ENCODE data around the gene ELMO1.

The ELMO1 gene

DNA sequence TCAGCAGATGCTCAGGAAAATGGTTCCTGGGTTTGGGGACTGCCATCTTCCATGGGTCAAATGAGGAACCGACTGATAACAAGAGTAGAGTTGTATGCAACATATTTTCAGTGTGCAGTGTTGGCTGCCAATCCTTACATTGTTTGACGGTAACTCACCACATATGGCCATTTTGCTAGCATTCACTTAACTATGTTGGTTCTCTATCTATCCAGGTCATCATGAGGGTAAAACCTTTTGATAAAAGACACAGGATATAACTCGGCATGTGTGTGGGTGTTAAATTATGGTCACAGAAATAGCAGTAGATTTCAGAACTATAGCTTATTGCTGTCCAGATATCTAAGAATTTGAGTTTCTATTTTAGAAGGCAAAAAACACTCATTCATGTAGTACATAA is 583.6 kb downstream of the ELMO1 start:
- Histone ChIP-seq H3K36me3 (ENCODE audit: control insufficient read depth in 1 of 2, insufficient read depth in 2 of 2, low read length in 2 of 2) (peaks cover 0 to 8% of the 10 kb centered on the region in 2 experiments), H3K9ac (ENCODE audit: low read length) (no peak overlapping the region), H3K14ac (ENCODE audit: low read length) (no peak overlapping the region), H2BK5ac (ENCODE audit: low read depth, low read length, poor library complexity) (no peak overlapping the region), H3K27ac (ENCODE audit: low read depth, low read length) (no peak overlapping the region), H4K91ac (ENCODE audit: low read depth, low read length) (no peak overlapping the region), H2AK5ac (ENCODE audit: low read length) (no peak overlapping the region), H4K8ac (ENCODE audit: low read depth, low read length) (no peak overlapping the region), H3K23ac (ENCODE audit: low read length) (no peak overlapping the region), H4K12ac (ENCODE audit: low read depth, low read length) (no peak overlapping the region), H3K9me3 (ENCODE audit: insufficient read depth, low read depth, low read length) (peaks cover 2% of the 10 kb centered on the region), H3K4me3 (ENCODE audit: low read depth, low read length) (no peak overlapping the region), H3K4ac (ENCODE audit: low read depth, low read length) (no peak overlapping the region), H3K4me2 (ENCODE audit: low read length) (no peak overlapping the region), H2BK120ac (ENCODE audit: insufficient read depth, low read length, poor library complexity) (no peak overlapping the region), H3K79me2 (ENCODE audit: control insufficient read depth, insufficient read depth, low read length, poor library complexity) (no peaks in the 10 kb centered on the region), H3K27me3 (ENCODE audit: insufficient read depth, low read length) (no peaks in the 10 kb centered on the region), H3K4me1 (ENCODE audit: control insufficient read depth in 1 of 2, insufficient read depth in 2 of 2, low read length in 2 of 2) (peaks cover 15 to 23% of the 10 kb centered on the region in 2 experiments), H2BK12ac (ENCODE audit: low read length) (no peak overlapping the region), H3K18ac (ENCODE audit: low read length) (no peak overlapping the region), H2AFZ (ENCODE audit: insufficient read depth, low read length, poor library complexity) (no peak overlapping the region), H3K79me1 (ENCODE audit: low read length) (peaks cover 9% of the 10 kb centered on the region)
- WGBS (ENCODE audit: extremely low coverage, insufficient coverage, insufficient read length): no CpG with 5 or more reads among the region's 3 CpGs
- peak; percentile 40 to 75 for DNase-seq

DNA sequence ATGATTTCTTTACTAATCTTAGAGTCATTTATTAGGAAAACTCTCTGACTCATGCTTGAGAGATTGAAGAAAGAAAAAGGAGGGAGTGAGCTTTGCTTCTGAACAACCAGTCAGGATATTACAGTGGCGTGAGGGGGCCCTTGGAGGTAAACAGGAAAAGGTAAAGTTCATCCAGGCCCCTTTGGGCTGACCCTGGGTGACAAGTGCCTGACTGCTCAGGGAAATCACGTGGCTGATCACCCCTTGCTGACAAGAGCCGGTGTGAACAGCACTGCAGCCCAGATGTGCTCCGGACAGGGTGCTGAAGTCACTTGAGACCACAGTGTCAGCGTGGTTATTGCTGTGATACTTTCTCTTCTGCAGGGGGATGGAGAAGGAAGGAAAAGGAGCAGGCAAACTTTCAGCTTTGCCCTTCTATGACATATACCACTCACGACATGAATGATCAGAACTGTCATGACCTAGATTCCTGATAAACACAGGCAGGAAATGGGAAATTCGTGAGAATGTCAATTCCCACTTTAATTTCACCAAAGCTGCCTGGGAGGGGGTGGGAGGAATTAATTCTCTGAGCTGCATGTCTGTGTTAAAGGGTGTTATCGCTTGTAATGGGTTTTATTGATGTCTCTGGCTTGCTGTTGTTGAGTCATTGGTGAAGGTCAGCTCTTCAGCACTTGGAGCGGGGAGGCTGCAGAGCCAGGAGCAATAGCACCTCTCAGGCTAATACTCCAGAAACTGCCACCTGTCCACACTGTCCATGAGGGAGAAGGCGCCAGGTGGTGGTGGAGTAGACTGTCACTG is 584.6 kb downstream of the ELMO1 start:
- no peaks in the 10 kb centered on the region for H3K27me3 ChIP-seq (ENCODE audit: insufficient read depth, low read length)
- H3K4me2 ChIP-seq (ENCODE audit: low read length): no peak overlapping the region
- no peak overlapping the region for H3K4me3 ChIP-seq (ENCODE audit: low read depth, low read length)
- no peak overlapping the region for H2AFZ ChIP-seq (ENCODE audit: insufficient read depth, low read length, poor library complexity)
- peak overlapping the region; percentile 11 for H2BK12ac ChIP-seq (ENCODE audit: low read length)
- peaks cover 15 to 23% of the 10 kb centered on the region in 2 experiments for H3K4me1 ChIP-seq (ENCODE audit: control insufficient read depth in 1 of 2, insufficient read depth in 2 of 2, low read length in 2 of 2)
- H3K9me3 ChIP-seq (ENCODE audit: insufficient read depth, low read depth, low read length): peaks cover 2% of the 10 kb centered on the region
- no peak overlapping the region for H3K4ac ChIP-seq (ENCODE audit: low read depth, low read length)
- DNase-seq: no peak
- H4K12ac ChIP-seq (ENCODE audit: low read depth, low read length): no peak overlapping the region
- peak overlapping the region; percentile 63 for H4K91ac ChIP-seq (ENCODE audit: low read depth, low read length)
- peaks cover 0 to 8% of the 10 kb centered on the region in 2 experiments for H3K36me3 ChIP-seq (ENCODE audit: control insufficient read depth in 1 of 2, insufficient read depth in 2 of 2, low read length in 2 of 2)
- H4K8ac ChIP-seq (ENCODE audit: low read depth, low read length): peak overlapping the region; percentile 49
- peaks cover 9% of the 10 kb centered on the region for H3K79me1 ChIP-seq (ENCODE audit: low read length)
- H3K27ac ChIP-seq (ENCODE audit: low read depth, low read length): peak overlapping the region; percentile 23
- H3K23ac ChIP-seq (ENCODE audit: low read length): no peak overlapping the region
- WGBS (ENCODE audit: extremely low coverage, insufficient coverage, insufficient read length): no CpG with 5 or more reads among the region's 10 CpGs
- H3K79me2 ChIP-seq (ENCODE audit: control insufficient read depth, insufficient read depth, low read length, poor library complexity): no peaks in the 10 kb centered on the region
- peak overlapping the region; percentile 69 for H3K18ac ChIP-seq (ENCODE audit: low read length)
- peak overlapping the region; percentile 60 for H2BK5ac ChIP-seq (ENCODE audit: low read depth, low read length, poor library complexity)
- peak overlapping the region; percentile 51 for H2AK5ac ChIP-seq (ENCODE audit: low read length)
- no peak overlapping the region for H3K9ac ChIP-seq (ENCODE audit: low read length)
- H2BK120ac ChIP-seq (ENCODE audit: insufficient read depth, low read length, poor library complexity): no peak overlapping the region
- H3K14ac ChIP-seq (ENCODE audit: low read length): peak overlapping the region; percentile 60

DNA sequence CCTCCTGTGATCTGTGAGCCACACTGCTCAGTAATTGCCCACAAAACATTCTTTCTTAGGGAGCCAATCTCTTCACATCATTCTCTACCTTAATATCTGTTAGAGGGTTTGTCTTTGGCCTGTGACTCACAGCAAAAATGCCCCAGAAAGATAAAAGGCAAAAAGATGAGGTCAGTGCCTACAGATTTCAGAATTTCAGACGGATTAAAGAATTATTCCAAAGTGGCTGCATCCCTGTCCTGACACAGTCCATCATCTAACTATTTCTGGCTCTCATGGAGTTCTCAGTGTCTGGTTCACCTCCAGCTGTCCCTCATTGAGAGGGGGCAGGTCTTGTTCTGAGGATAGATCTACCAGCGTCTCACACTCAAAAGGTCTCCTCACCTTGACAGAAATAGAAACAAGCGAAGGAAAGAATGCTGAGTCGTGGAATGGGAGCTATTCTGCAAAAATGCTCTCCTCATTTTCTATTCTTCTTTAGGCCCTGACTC is 585.8 kb downstream of the ELMO1 start:
- Histone ChIP-seq H3K27ac (ENCODE audit: low read depth, low read length) (peak overlapping the region; percentile 54), H3K14ac (ENCODE audit: low read length) (peak overlapping the region; percentile 5), H2AK5ac (ENCODE audit: low read length) (peak overlapping the region; percentile 57), H3K27me3 (ENCODE audit: insufficient read depth, low read length) (no peaks in the 10 kb centered on the region), H3K4me2 (ENCODE audit: low read length) (no peak overlapping the region), H3K4me3 (ENCODE audit: low read depth, low read length) (no peak overlapping the region), H3K79me1 (ENCODE audit: low read length) (peaks cover 9% of the 10 kb centered on the region), H3K9me3 (ENCODE audit: insufficient read depth, low read depth, low read length) (peaks cover 2% of the 10 kb centered on the region), H4K8ac (ENCODE audit: low read depth, low read length) (no peak overlapping the region), H3K36me3 (ENCODE audit: control insufficient read depth in 1 of 2, insufficient read depth in 2 of 2, low read length in 2 of 2) (peaks cover 0 to 2% of the 10 kb centered on the region in 2 experiments), H2BK12ac (ENCODE audit: low read length) (peak overlapping the region; percentile 66), H2BK5ac (ENCODE audit: low read depth, low read length, poor library complexity) (peak overlapping the region; percentile 39), H4K91ac (ENCODE audit: low read depth, low read length) (peak overlapping the region; percentile 68), H2AFZ (ENCODE audit: insufficient read depth, low read length, poor library complexity) (no peak overlapping the region), H3K9ac (ENCODE audit: low read length) (no peak overlapping the region), H2BK120ac (ENCODE audit: insufficient read depth, low read length, poor library complexity) (no peak overlapping the region), H4K12ac (ENCODE audit: low read depth, low read length) (no peak overlapping the region), H3K18ac (ENCODE audit: low read length) (peak overlapping the region; percentile 55), H3K4me1 (ENCODE audit: control insufficient read depth in 1 of 2, insufficient read depth in 2 of 2, low read length in 2 of 2) (peaks cover 15 to 23% of the 10 kb centered on the region in 2 experiments), H3K79me2 (ENCODE audit: control insufficient read depth, insufficient read depth, low read length, poor library complexity) (no peaks in the 10 kb centered on the region), H3K4ac (ENCODE audit: low read depth, low read length) (no peak overlapping the region), H3K23ac (ENCODE audit: low read length) (peak overlapping the region; percentile 70)
- WGBS (ENCODE audit: extremely low coverage, insufficient coverage, insufficient read length): no CpG with 5 or more reads among the region's 4 CpGs
- peak; percentile 15 to 61 for DNase-seq

DNA sequence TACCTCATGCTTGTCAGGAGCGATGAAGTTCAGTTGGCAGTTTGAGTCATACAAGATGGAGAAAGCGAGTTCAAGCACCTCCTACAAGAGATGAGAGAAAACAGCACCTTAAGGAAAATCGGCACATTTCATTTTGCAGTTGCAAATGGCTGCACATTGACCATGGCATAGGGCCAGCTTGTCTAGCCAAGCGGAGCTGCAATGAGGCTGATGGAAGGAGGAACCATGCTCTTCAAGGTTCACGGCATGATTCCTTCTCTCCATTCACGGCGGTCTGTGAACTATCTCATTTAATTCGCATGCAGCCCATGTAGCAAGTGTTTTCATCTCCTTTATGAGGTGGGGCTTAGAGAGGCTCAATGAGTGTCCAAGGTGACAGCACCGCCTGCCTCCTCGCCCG is 587.0 kb downstream of the ELMO1 start:
- no peak overlapping the region for H4K91ac ChIP-seq (ENCODE audit: low read depth, low read length)
- no peak overlapping the region for H3K4ac ChIP-seq (ENCODE audit: low read depth, low read length)
- no peak overlapping the region for H3K18ac ChIP-seq (ENCODE audit: low read length)
- no peaks in the 10 kb centered on the region for H3K79me2 ChIP-seq (ENCODE audit: control insufficient read depth, insufficient read depth, low read length, poor library complexity)
- no peak overlapping the region for H4K12ac ChIP-seq (ENCODE audit: low read depth, low read length)
- H3K9me3 ChIP-seq (ENCODE audit: insufficient read depth, low read depth, low read length): peaks cover 2% of the 10 kb centered on the region
- H3K9ac ChIP-seq (ENCODE audit: low read length): no peak overlapping the region
- no peaks in the 10 kb centered on the region for H3K27me3 ChIP-seq (ENCODE audit: insufficient read depth, low read length)
- no peak for DNase-seq
- H2AK5ac ChIP-seq (ENCODE audit: low read length): no peak overlapping the region
- H3K14ac ChIP-seq (ENCODE audit: low read length): no peak overlapping the region
- peaks cover 15 to 23% of the 10 kb centered on the region in 2 experiments for H3K4me1 ChIP-seq (ENCODE audit: control insufficient read depth in 1 of 2, insufficient read depth in 2 of 2, low read length in 2 of 2)
- no peak overlapping the region for H3K27ac ChIP-seq (ENCODE audit: low read depth, low read length)
- no CpG with 5 or more reads among the region's 11 CpGs for WGBS (ENCODE audit: extremely low coverage, insufficient coverage, insufficient read length)
- H2BK120ac ChIP-seq (ENCODE audit: insufficient read depth, low read length, poor library complexity): no peak overlapping the region
- H2BK5ac ChIP-seq (ENCODE audit: low read depth, low read length, poor library complexity): no peak overlapping the region
- peak overlapping the region; percentile 71 for H3K23ac ChIP-seq (ENCODE audit: low read length)
- peaks cover 0 to 2% of the 10 kb centered on the region in 2 experiments for H3K36me3 ChIP-seq (ENCODE audit: control insufficient read depth in 1 of 2, insufficient read depth in 2 of 2, low read length in 2 of 2)
- H2BK12ac ChIP-seq (ENCODE audit: low read length): no peak overlapping the region
- H3K4me2 ChIP-seq (ENCODE audit: low read length): no peak overlapping the region
- no peak overlapping the region for H3K4me3 ChIP-seq (ENCODE audit: low read depth, low read length)
- H3K79me1 ChIP-seq (ENCODE audit: low read length): peaks cover 9% of the 10 kb centered on the region
- H4K8ac ChIP-seq (ENCODE audit: low read depth, low read length): no peak overlapping the region
- no peak overlapping the region for H2AFZ ChIP-seq (ENCODE audit: insufficient read depth, low read length, poor library complexity)

All from trophoblast cell (in vitro differentiated cells and primary cell).